Body of pancreas (tissue), 4 donors: ENCODE measurements around the gene PLAAT1.

Experiments used
- CTCF ChIP-seq, 7 experiments: fragments of 450-650 bp in 4 of 7; fragments of 200-600 bp in 3 of 7; sonication (generic) in 3 of 7; IDR thresholded peaks; one replicate each; pipeline ENCODE4 v1.5.1; 2016 to 2019; ENCODE audit warnings: antibody characterized with exemption in 7 of 7
- POLR2A ChIP-seq, 3 donors: fragments of 450-650 bp; IDR thresholded peaks; one replicate each; pipeline ENCODE4 v1.6.1; 2016; ENCODE audit warnings: antibody characterized with exemption in 3 of 3, mild to moderate bottlenecking in 2 of 3

GRCh38 chr3:193237030-193237429 lies 4.0 kb upstream of the PLAAT1 start:
- TF ChIP-seq CTCF (IDR thresholded peaks at IDR 0.05) (no peak), POLR2A (IDR thresholded peaks at IDR 0.05) (no peak)
